Head of caudate nucleus (tissue), 42 donors: Measurements from ENCODE around the gene ARHGAP29.
A peak's percentile ranks its signal among the peaks of the same experiment; 100 is the strongest.

Experiments used
- DNase-seq, 42 donors: peaks; one replicate each; pipeline versions ENCODE4 v3.0.0 to v3.0.0-alpha.2; 2020 to 2021; ENCODE audit warnings: mixed read lengths in 7 of 42
- intact Hi-C: fragments of 100-400 bp; cut with DNase I; formaldehyde crosslinking; loops from one replicate; pipeline ENCODE4 v1.15.0; 2022

ARHGAP29 gene

GRCh38 chr1:94239796-94240195, 2.4 kb upstream of the ARHGAP29 start:
- no peak for DNase-seq
- intact Hi-C loops: loop anchor here (10.0 kb wide), 1 partner anchor 175 kb away; no protein-coding TSS in a partner anchor

GRCh38 chr1:94239051-94239450, 1.7 kb upstream of the ARHGAP29 start:
- no peak for DNase-seq
- intact Hi-C loops: no loop called here

GRCh38 chr1:94236630-94237290, 624 bp downstream of the ARHGAP29 start:
- peak in 1 of 42 donors; percentile 13 for DNase-seq
- intact Hi-C loops: no loop called here

- intact Hi-C loops: no loop called here
- no peak for DNase-seq
Observed at GRCh38 chr1:94236013-94236491, 1.3 kb downstream of the ARHGAP29 start.

- no peak for DNase-seq
Observed at GRCh38 chr1:94235189-94236012, 2.0 kb downstream of the ARHGAP29 start.

GRCh38 chr1:94234615-94235014, 2.8 kb downstream of the ARHGAP29 start:
- DNase-seq: no peak
- intact Hi-C loops: no loop called here

More at GRCh38 chr1:94235189-94236012, 2.0 kb downstream of the ARHGAP29 start:
- intact Hi-C loops: no loop called here

GRCh38 chr1:94231746-94232145, 5.6 kb downstream of the ARHGAP29 start:
- intact Hi-C loops: no loop called here
- DNase-seq: no peak

- DNase-seq: no peak
- intact Hi-C loops: no loop called here
Observed at GRCh38 chr1:94230920-94231319, 6.5 kb downstream of the ARHGAP29 start.

GRCh38 chr1:94228640-94229375, 8.6 kb downstream of the ARHGAP29 start:
- intact Hi-C loops: no loop called here
- no peak for DNase-seq

GRCh38 chr1:94227624-94228023, 9.8 kb downstream of the ARHGAP29 start:
- intact Hi-C loops: no loop called here
- no peak for DNase-seq

- DNase-seq: no peak
- intact Hi-C loops: no loop called here
Observed at GRCh38 chr1:94225845-94226244, 11.5 kb downstream of the ARHGAP29 start.

GRCh38 chr1:94218332-94218731, 19.1 kb downstream of the ARHGAP29 start:
- intact Hi-C loops: no loop called here
- DNase-seq: no peak

- intact Hi-C loops: no loop called here
Observed at GRCh38 chr1:94215955-94216354, 21.4 kb downstream of the ARHGAP29 start.

GRCh38 chr1:94209982-94210381, 27.4 kb downstream of the ARHGAP29 start:
- intact Hi-C loops: no loop called here
- DNase-seq: no peak

More at GRCh38 chr1:94215955-94216354, 21.4 kb downstream of the ARHGAP29 start:
- no peak for DNase-seq

GRCh38 chr1:94209425-94209824, 28.0 kb downstream of the ARHGAP29 start:
- intact Hi-C loops: no loop called here
- no peak for DNase-seq

- DNase-seq: no peak
- intact Hi-C loops: no loop called here
Observed at GRCh38 chr1:94207695-94208094, 29.7 kb downstream of the ARHGAP29 start.

GRCh38 chr1:94205639-94206038, 31.7 kb downstream of the ARHGAP29 start:
- DNase-seq: no peak

GRCh38 chr1:94202241-94202640, 35.1 kb downstream of the ARHGAP29 start:
- DNase-seq: no peak
- intact Hi-C loops: no loop called here

More at GRCh38 chr1:94205639-94206038, 31.7 kb downstream of the ARHGAP29 start:
- intact Hi-C loops: no loop called here

- DNase-seq: no peak
- intact Hi-C loops: no loop called here
Observed at GRCh38 chr1:94199398-94199797, 38.0 kb downstream of the ARHGAP29 start.
